ENCODE results near the gene FAR2.

DNA sequence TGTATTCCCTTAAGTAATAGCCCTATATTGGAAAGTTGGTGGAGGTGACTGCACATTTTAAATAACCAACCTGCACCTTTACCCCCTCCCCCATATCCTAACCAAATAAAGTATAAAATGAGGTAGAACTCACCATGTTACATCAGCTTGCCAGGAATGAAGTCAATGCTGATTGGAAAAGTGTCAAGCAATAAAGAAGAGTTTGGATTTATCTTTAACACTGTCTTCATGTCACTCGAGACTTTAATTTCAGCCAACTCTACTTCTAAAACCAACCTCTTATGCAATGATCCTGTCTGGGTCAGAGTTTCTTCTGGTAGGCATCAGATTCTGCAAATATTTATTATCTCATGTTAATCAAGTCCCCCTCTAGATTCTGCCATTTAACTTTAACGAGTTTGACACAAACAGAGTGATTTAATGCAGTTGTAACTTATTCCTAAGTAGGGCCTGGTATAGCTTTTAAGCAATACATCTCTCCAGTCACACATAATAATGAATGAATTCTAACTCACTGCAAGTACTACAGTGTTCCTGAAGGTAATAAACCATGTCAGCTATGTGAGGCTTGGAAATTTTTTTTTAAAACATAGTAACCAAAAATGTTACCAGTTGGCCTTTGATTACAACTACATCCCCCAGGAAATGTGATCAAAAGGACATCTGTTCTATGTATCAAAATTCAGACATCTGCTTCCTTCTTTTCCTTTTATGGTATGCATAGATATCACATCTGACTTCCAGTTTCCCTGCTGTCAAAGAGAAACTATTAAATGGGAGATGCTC, 133.1 kb downstream of the FAR2 start:
- TF ChIP-seq, protein P1, sequence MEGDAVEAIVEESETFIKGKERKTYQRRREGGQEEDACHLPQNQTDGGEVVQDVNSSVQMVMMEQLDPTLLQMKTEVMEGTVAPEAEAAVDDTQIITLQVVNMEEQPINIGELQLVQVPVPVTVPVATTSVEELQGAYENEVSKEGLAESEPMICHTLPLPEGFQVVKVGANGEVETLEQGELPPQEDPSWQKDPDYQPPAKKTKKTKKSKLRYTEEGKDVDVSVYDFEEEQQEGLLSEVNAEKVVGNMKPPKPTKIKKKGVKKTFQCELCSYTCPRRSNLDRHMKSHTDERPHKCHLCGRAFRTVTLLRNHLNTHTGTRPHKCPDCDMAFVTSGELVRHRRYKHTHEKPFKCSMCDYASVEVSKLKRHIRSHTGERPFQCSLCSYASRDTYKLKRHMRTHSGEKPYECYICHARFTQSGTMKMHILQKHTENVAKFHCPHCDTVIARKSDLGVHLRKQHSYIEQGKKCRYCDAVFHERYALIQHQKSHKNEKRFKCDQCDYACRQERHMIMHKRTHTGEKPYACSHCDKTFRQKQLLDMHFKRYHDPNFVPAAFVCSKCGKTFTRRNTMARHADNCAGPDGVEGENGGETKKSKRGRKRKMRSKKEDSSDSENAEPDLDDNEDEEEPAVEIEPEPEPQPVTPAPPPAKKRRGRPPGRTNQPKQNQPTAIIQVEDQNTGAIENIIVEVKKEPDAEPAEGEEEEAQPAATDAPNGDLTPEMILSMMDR (IDR thresholded peaks at IDR 0.05; ENCODE audit: extremely low read depth in 1 of 2, insufficient read depth in 1 of 2, low read depth in 1 of 2, low read length in 2 of 2) = no peak
- TF ChIP-seq EZH2 (IDR thresholded peaks at IDR 0.05; ENCODE audit: borderline replicate concordance, low read depth, low read length, severe bottlenecking) (no peak), JUN (IDR thresholded peaks at IDR 0.05; ENCODE audit: borderline replicate concordance, insufficient read depth, insufficient read length, low read depth) (no peak), POLR2AphosphoS5 (IDR thresholded peaks at IDR 0.05; ENCODE audit: insufficient read depth, low read depth, low read length) (no peak)

All from endothelial cell of umbilical vein (primary cell).